HG02973 (cell line): ENCODE measurements around the gene AKT1.

ENCODE experiments used
- ATAC-seq: cut with Tn5 transposase; IDR thresholded peaks from one replicate; pipeline ENCODE4 v1.9.1; 2021; ENCODE audit warnings: moderate library complexity; ENCODE audit not compliant: unreplicated experiment

AKT1 gene

GRCh38 chr14:104800015-104800770, 4.6 kb upstream of the AKT1 start:
- no peak for ATAC-seq

GRCh38 chr14:104799244-104800014, 3.9 kb upstream of the AKT1 start:
- ATAC-seq = no peak

- no peak for ATAC-seq
Observed at GRCh38 chr14:104798300-104799243, 3.0 kb upstream of the AKT1 start.

- ATAC-seq = no peak
Observed at GRCh38 chr14:104797115-104798044, 1.8 kb upstream of the AKT1 start.

- no peak for ATAC-seq
Observed at GRCh38 chr14:104796687-104797081, 1.1 kb upstream of the AKT1 start.

DNA sequence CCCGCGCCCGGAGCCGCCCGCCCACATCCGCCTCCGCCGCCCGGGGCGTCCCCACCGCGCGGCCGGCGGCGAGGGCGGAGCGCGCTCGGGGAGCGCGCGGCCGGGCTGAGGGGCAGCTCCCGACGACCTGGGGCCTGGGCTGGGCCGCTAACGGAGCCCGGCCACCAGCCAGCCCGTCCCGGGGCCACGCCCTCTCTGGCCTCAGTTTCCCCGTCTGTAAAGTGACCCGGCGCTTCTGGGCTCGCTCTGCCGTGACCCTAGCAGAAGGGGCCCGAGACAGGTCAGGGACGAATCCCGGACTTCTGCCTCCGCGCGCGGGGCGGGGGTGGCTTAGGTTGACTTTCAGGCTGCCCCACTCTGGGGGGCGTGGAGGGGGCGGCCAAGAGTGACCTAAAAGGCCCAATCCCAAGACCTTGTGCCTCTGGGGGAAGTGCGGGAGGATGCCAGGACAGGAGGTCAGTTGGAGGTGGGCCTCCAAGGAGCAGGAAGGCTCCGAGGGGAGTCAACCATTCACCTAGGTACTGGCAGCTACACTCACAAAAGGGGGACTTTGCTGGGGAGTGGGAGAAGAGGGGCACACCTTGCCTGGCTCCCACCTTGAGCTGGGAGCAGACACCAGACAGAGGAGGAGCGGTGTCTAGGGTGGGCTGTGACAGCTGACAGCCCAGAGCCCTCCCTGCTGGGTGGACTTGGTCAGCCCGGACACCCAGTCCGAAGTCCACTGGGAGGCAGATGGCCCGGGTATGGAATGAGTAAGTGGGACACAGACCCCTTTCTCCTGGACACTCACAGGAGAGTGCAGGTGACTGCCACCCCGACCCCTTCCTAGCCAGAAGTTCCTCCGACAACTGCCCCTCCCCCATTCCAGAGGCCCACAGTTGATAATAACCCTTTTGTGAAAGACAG, 486 bp upstream of the AKT1 start:
- ATAC-seq = no peak

DNA sequence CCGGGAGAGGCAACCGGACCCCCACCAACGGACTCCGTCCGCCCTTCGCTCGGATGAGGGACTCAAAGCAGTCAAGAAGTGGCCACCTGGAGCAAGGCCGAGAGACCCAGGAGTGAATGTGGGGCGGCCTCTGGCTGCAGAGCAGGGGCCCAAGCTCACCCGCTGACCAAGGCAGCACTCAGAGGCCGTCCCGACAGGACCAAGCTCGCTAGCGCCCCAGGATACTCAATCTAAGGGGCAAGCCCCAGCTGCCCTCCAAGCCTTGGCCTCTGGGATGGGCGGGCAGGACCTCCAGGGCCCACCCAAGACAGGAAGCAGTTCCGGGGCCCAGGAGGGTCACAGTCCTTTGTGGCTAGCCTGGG, 936 bp downstream of the AKT1 start:
- no peak for ATAC-seq

- ATAC-seq = no peak
Observed at GRCh38 chr14:104794099-104794498, 1.4 kb downstream of the AKT1 start.

GRCh38 chr14:104793703-104793959, 1.9 kb downstream of the AKT1 start:
- ATAC-seq = no peak

- no peak for ATAC-seq
Observed at GRCh38 chr14:104792945-104793702, 2.4 kb downstream of the AKT1 start.

DNA sequence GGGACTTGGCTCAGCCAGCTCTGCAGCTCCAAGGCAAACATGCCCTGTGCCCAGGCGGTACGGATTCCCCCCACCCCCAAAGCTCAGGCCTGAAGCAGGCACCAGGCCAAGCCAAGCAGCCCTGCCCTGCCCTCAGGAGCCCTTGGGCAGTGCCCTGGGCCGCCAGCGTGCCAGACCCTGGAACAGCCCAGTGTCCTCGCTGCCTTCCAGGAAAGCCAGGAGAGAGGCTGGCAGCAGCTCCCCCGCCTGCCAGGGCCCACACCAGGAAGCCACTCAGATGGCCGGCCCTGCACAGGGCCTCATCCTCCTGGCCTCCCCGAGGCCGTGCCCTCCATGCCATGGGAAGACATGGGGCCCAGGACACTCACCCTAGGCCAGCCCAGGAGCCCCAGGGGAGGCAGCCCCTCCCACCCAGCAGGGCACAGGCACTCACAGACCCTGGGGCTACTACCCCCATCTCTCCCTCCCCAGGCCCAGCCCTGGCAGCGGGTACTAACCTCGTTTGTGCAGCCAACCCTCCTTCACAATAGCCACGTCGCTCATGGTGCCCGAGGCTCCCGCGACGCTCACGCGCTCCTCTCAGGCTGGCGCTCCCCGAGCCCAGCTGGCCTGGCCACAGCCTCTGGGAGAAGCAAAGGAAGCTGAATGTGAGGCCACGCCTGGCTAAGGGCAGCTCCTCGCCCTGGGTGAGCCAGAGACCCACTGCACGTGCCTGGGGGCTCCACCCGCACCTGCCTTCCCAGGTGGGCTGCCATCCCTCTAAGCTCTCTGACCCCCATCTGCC, 3.3 kb downstream of the AKT1 start:
- no peak for ATAC-seq

DNA sequence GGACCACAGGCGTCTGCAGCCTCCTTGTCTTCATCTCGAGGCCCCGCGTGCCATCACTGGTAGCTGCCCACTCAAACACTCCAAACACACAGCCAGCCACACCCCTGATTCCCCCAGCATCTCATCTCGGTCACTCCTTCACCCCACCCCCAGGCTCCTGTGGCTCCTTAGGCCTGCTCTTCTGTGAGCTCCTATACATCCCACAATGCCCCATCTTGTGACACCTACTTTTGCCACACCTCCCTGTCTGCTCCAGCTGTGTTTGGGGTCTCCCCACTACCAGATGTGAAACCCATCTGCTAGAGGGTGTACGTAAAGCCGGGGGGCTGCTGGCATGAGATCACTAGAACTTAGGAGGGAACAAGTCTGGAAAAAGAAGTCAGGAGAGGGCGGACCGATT, 4.1 kb downstream of the AKT1 start:
- no peak for ATAC-seq

DNA sequence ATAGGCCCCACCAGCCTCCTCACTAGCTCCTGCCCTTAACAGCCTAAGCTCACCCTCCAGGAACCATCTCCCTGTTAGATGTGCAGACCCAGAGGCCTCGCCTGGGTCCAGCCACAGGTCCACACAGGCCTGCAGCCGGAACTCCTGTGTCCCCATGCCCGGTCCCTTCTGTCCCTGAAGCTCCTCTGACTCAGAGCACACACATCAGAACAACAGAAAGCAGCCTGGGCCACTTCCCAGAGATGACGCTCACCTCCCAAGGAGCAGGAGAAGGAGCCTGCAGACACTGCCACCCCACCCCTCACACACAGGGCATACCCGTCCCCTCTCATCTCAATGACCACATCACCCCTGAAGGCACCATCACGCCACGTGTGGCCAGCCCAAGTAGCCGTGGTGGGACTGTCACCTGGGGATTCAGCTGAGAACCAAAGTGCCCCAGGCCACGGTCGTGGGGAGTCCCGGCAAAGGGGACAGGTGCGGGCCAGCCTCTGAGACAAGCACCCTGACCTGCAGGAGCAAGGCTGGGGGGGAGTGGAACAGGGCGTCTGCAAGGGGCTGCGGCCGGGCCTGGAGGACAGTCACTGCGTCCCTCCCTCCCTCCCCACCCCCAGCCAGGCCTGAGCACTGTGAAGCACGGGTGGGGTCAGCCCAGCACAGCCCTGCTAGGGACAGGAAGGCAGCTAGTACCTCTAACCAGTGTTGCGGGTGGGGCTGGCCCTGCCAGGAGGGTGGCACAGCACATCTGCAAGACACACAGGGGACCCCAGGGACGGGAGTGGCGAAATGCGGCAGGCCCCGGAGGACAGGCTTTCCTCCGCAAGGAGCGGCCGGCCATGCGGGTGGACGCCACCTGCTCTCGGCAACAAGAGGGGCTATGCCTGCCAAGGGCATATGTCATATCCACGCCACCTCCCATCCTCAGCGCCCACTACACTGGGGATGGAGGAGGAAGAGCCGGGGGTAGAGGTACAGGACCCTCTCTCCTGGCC, 5.5 kb downstream of the AKT1 start:
- ATAC-seq = no peak

- no peak for ATAC-seq
Observed at GRCh38 chr14:104788873-104789663, 6.5 kb downstream of the AKT1 start.

DNA sequence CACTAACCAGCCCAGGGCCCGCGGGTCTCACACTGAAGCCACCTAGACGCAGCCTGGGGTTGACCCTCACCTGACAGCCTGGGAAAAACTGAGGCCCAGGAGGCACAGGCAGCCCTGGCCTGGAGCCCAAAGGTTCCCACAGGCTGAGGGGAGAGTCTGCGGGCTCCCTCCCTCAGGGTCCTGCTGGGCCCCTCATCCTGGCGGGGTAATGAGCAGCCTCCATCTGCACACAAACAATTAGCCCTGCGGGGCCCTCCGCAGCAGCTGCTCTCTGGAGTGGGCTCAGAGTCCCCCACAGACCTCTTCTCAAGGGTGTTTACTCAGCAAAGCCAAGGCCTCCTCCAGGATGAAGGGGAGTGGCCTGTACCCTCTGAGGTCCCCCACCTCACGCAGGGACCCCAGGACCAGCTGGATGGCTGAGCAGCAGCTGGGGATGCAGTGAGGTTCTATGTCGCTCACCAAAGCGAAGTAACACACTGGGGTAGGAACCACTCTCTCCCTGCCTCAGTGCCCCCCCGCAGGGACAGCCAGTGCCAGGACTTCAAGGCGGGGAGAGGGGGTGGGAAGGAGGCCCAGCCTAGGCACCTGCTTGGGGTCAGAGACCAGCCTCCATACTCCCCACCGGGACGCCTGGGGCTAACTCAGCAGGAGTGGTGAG, 7.3 kb downstream of the AKT1 start:
- ATAC-seq = no peak

GRCh38 chr14:104787736-104788135, 7.8 kb downstream of the AKT1 start:
- no peak for ATAC-seq
